Epithelial cell of proximal tubule (primary cell): ENCODE results near the gene EFNA1. TPM values are rescaled to one million over a fixed set of nuclear protein-coding genes. Genes with fewer than 3 reads are reported as not detected.

ENCODE experiments used
- DNase-seq: peaks from one replicate; pipeline ENCODE4 v3.0.0-alpha.2; 2011; ENCODE audit warnings: low read depth
- H3K4me3 ChIP-seq: 2 replicates; pipeline ENCODE4 v1.5.1; 2011; ENCODE audit warnings: low read depth, mild to moderate bottlenecking, low read length
- CTCF ChIP-seq: conservative IDR thresholded peaks from 2 replicates; pipeline ENCODE4 v1.5.1; 2012; ENCODE audit warnings: low read depth, mild to moderate bottlenecking, low read length
- total RNA-seq: library from RNA; depleted of rRNA; stranded (reverse); fragments of >200 nt; gene quantifications from 2 replicates; pipeline ENCODE4 v1.2.3, GENCODE V29; 2015

EFNA1 gene
- 26.3 and 45.3 TPM in 2 replicates for total RNA-seq

DNA sequence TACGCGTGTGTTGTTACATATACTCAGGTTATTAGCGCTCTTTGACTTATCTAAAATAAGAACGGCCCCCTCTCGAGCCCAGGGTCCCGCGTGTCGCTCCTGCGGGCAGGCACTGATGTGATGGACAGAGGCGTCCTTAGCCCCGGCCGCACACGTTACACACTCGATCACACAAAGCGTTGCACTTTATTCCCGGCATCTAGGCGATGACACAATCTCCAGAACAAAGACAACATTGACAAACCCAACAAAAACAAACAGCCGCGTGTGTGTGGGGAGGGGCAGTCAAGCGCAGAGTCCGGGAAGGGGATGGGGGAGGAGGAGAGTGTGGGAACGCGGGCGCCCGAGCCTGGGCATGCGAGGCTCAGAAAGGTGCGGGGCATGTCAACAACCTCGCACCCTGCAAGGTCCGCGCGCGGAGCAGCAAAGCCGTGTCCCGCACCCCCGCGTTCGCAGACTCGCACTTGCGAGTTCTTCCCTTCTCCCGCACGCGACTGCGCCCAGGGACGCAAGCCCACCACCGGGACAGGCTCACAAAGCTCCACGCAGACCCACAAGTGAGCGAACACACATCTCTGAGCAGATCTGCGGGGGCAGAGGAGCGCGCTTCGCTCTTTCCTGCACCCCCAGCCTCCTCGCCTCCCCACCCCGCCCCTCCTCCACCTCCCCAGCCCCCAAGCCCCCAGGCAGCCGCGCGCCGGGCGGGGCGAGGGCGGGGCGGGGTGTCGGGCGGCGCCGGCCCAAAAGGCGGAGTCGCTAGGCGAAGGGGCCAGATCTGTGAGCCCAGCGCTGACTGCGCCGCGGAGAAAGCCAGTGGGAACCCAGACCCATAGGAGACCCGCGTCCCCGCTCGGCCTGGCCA is at the start of gene EFNA1:
TSS of gene EFNA1 (plus strand) at position 772 of the 862 bp plus-strand sequence. CDS start 102 bp downstream, outside the sequence.
- DNase-seq = peak; percentile 85

GRCh38 chr1:155078469-155079209 is 49.0 kb upstream of the EFNA1 start, which contains the start of gene EFNA3:
Gene EFNA3 (plus strand): TSS chr1:155078837. CDS start chr1:155078942, 105 bp downstream.
- no peak for DNase-seq
- TF ChIP-seq CTCF = no peak
- peak within 1 kb of the TSS; percentile 40 for H3K4me3 ChIP-seq

More for the DNA sequence above, at the start of gene EFNA1:
- no peak for TF ChIP-seq CTCF
- peak within 1 kb of the TSS; percentile 87 for H3K4me3 ChIP-seq

DNA sequence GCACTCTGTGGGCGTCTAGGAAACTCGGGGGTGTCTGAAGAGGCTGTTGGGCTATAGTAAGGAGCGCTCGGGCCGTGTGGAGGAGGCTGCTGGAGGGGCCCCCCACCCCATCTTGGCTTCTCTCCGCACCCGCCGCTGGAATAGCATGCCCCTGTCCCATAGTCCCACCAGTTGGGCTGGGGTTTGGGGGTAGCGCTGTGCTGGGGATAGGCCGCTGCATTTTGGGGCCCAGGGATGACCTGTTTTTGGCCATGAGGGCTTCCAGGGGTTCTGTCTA is 48.5 kb upstream of the EFNA1 start:
- peak overlapping the region; percentile 40 for H3K4me3 ChIP-seq
- TF ChIP-seq CTCF = no peak
- no peak for DNase-seq

DNA sequence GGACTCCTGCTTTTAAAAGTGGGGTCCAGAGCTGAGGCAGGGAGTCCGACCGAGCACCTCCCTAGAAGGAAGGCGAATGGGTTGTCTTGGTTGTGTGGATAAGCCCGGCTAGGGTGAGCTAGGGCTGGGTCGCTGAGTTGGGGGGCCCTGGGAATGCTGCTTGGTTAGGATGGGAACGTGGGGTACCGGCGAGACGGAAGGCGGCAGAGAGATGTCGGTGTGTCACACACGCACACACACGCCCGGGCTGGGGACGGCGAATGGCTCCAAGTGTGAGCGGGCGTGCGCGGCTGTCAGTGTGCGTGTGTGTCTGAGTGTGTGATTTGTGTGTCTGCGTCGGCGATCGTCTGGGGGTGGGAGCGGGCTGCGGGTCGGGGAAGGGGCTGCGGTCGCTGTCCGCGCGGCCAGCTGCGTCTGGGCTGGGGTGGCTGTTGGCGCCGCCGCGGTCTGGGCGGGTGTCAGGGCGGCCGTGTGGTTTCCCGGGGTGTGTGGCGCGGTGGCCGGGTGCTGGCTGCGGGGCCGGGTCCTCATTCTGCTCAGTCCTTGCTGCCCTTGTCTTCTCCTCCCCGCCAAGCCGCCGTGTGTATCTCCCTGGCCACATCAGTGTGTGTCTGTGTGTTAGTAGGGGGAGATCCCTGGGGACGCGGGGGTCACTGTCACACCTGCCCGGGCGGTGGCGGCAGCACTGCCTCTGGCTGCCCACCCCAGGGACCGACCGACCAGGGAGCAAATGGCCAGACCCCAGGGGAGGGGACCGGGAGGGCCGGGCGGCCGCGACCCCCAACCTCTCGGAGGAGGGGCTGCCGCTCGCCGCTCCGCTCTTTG is 48.0 kb upstream of the EFNA1 start:
- no peak for DNase-seq
- H3K4me3 ChIP-seq = peak overlapping the region; percentile 40
- no peak for TF ChIP-seq CTCF

- peak overlapping the region; percentile 19 for H3K4me3 ChIP-seq
- no peak for DNase-seq
- TF ChIP-seq CTCF = no peak
Measured at GRCh38 chr1:155080312-155081228, 47.1 kb upstream of the EFNA1 start.
